ENCODE results near the gene ELF5.

ELF5 gene

DNA sequence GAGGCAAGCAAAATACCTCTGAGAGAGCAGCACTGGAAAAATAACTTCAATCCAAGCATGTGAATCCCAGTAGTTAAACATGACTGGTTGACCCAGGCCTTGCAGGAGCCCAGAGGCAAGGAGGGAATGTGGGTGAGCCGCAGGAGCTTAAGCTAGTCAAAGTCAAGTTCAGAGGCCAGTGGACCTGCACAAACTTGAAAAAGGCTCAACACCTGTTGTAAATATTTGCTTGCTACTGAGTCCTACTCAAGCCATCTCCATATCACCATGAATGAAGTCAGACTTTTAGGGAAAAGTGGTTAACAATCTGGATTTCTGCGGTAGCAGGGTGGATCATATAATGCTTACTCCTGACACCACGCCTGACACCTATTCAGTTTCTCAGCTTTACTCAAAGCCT is 79.7 kb downstream of the ELF5 start:
- H3K4me3 ChIP-seq (ENCODE audit: low read depth, low read length) = no peak overlapping the region
- POLR2A ChIA-PET = no interaction called here
- no peaks in the 10 kb centered on the region for H3K9me3 ChIP-seq (ENCODE audit: control insufficient read depth, insufficient read depth, low read depth, low read length)
- H3K4me1 ChIP-seq (ENCODE audit: control insufficient read depth, insufficient read depth, low read length) = no peaks in the 10 kb centered on the region
- CTCF ChIA-PET = interaction anchor here (0.6 kb wide), 1 partner anchor 745 kb away, joined by 3 read pairs; no protein-coding TSS in a partner anchor
- H3K36me3 ChIP-seq (ENCODE audit: control insufficient read depth in 2 of 2, insufficient read depth in 1 of 2, low read length in 2 of 2) = no peaks in the 10 kb centered on the region
- TF ChIP-seq, protein P1, sequence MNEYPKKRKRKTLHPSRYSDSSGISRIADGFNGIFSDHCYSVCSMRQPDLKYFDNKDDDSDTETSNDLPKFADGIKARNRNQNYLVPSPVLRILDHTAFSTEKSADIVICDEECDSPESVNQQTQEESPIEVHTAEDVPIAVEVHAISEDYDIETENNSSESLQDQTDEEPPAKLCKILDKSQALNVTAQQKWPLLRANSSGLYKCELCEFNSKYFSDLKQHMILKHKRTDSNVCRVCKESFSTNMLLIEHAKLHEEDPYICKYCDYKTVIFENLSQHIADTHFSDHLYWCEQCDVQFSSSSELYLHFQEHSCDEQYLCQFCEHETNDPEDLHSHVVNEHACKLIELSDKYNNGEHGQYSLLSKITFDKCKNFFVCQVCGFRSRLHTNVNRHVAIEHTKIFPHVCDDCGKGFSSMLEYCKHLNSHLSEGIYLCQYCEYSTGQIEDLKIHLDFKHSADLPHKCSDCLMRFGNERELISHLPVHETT (tag by site-specific recombination; IDR thresholded peaks at IDR 0.05) = no peak
- TF ChIP-seq ZNF311 (tag by site-specific recombination; IDR thresholded peaks at IDR 0.05; ENCODE audit: borderline replicate concordance) (no peak), ZNF654 (tag by site-specific recombination; IDR thresholded peaks at IDR 0.05; ENCODE audit: low read depth) (no peak), TCF7L2 (IDR thresholded peaks at IDR 0.05; ENCODE audit: borderline replicate concordance, low read depth, low read length) (no peak), ZNF501 (tag by site-specific recombination; IDR thresholded peaks at IDR 0.05) (no peak), SP7 (tag by site-specific recombination; IDR thresholded peaks at IDR 0.05) (no peak), ZNF596 (tag by site-specific recombination; IDR thresholded peaks at IDR 0.05) (no peak), ZNF623 (tag by site-specific recombination; IDR thresholded peaks at IDR 0.05) (no peak), ZNF239 (tag by site-specific recombination; IDR thresholded peaks at IDR 0.05) (no peak), ZNF248 (tag by site-specific recombination; IDR thresholded peaks at IDR 0.05) (no peak)
- TF ChIP-seq, protein P2, sequence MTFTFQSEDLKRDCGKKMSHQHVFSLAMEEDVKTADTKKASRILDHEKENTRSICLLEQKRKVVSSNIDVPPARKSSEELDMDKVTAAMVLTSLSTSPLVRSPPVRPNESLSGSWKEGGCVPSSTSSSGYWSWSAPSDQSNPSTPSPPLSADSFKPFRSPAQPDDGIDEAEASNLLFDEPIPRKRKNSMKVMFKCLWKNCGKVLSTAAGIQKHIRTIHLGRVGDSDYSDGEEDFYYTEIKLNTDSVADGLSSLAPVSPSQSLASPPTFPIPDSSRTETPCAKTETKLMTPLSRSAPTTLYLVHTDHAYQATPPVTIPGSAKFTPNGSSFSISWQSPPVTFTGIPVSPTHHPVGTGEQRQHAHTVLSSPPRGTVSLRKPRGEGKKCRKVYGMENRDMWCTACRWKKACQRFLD (tag by site-specific recombination; IDR thresholded peaks at IDR 0.05) = no peak
- TF ChIP-seq, protein P3, sequence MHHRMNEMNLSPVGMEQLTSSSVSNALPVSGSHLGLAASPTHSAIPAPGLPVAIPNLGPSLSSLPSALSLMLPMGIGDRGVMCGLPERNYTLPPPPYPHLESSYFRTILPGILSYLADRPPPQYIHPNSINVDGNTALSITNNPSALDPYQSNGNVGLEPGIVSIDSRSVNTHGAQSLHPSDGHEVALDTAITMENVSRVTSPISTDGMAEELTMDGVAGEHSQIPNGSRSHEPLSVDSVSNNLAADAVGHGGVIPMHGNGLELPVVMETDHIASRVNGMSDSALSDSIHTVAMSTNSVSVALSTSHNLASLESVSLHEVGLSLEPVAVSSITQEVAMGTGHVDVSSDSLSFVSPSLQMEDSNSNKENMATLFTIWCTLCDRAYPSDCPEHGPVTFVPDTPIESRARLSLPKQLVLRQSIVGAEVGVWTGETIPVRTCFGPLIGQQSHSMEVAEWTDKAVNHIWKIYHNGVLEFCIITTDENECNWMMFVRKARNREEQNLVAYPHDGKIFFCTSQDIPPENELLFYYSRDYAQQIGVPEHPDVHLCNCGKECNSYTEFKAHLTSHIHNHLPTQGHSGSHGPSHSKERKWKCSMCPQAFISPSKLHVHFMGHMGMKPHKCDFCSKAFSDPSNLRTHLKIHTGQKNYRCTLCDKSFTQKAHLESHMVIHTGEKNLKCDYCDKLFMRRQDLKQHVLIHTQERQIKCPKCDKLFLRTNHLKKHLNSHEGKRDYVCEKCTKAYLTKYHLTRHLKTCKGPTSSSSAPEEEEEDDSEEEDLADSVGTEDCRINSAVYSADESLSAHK (tag by site-specific recombination; IDR thresholded peaks at IDR 0.05) = no peak
- TF ChIP-seq, protein P4, sequence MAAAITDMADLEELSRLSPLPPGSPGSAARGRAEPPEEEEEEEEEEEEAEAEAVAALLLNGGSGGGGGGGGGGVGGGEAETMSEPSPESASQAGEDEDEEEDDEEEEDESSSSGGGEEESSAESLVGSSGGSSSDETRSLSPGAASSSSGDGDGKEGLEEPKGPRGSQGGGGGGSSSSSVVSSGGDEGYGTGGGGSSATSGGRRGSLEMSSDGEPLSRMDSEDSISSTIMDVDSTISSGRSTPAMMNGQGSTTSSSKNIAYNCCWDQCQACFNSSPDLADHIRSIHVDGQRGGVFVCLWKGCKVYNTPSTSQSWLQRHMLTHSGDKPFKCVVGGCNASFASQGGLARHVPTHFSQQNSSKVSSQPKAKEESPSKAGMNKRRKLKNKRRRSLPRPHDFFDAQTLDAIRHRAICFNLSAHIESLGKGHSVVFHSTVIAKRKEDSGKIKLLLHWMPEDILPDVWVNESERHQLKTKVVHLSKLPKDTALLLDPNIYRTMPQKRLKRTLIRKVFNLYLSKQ (tag by site-specific recombination; IDR thresholded peaks at IDR 0.05; ENCODE audit: borderline replicate concordance) = no peak
- TF ChIP-seq, protein P5, sequence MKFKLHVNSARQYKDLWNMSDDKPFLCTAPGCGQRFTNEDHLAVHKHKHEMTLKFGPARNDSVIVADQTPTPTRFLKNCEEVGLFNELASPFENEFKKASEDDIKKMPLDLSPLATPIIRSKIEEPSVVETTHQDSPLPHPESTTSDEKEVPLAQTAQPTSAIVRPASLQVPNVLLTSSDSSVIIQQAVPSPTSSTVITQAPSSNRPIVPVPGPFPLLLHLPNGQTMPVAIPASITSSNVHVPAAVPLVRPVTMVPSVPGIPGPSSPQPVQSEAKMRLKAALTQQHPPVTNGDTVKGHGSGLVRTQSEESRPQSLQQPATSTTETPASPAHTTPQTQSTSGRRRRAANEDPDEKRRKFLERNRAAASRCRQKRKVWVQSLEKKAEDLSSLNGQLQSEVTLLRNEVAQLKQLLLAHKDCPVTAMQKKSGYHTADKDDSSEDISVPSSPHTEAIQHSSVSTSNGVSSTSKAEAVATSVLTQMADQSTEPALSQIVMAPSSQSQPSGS (tag by site-specific recombination; IDR thresholded peaks at IDR 0.05; ENCODE audit: low read depth) = no peak
- H3K27ac ChIP-seq (ENCODE audit: extremely low read depth, low read depth, low read length) = no peak overlapping the region

DNA sequence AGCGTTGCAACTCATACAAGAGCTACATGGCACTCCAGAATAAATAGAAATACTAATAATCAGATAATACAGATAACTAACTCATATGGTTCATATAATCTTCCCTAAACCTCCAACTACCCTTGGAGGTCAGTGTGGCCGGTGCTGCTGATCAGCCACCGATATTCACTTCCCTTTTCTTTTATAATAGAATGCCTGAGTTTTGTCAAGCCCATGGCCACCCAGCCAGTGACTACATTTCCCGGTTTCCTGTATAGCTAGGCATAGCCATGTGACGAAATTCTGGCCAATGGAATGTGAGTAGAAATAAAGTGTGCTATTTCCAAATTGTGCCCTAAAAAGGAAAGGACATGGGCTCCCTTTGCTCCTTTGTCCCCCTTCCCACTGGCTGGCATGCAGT is 80.8 kb downstream of the ELF5 start:
- Histone ChIP-seq H3K27ac (ENCODE audit: extremely low read depth, low read depth, low read length) (no peak overlapping the region), H3K4me3 (ENCODE audit: low read depth, low read length) (no peak overlapping the region), H3K9me3 (ENCODE audit: control insufficient read depth, insufficient read depth, low read depth, low read length) (no peaks in the 10 kb centered on the region), H3K36me3 (ENCODE audit: control insufficient read depth in 2 of 2, insufficient read depth in 1 of 2, low read length in 2 of 2) (no peaks in the 10 kb centered on the region), H3K4me1 (ENCODE audit: control insufficient read depth, insufficient read depth, low read length) (no peaks in the 10 kb centered on the region)
- ChIA-PET CTCF (no interaction called here), POLR2A (no interaction called here)
- TF ChIP-seq ZNF366 (tag by site-specific recombination; conservative IDR thresholded peaks at IDR 0.05) = no peak
- no peak for TF ChIP-seq ZNF214 (tag by site-specific recombination; IDR thresholded peaks at IDR 0.05; ENCODE audit: borderline replicate concordance)
- TF ChIP-seq, protein P6, sequence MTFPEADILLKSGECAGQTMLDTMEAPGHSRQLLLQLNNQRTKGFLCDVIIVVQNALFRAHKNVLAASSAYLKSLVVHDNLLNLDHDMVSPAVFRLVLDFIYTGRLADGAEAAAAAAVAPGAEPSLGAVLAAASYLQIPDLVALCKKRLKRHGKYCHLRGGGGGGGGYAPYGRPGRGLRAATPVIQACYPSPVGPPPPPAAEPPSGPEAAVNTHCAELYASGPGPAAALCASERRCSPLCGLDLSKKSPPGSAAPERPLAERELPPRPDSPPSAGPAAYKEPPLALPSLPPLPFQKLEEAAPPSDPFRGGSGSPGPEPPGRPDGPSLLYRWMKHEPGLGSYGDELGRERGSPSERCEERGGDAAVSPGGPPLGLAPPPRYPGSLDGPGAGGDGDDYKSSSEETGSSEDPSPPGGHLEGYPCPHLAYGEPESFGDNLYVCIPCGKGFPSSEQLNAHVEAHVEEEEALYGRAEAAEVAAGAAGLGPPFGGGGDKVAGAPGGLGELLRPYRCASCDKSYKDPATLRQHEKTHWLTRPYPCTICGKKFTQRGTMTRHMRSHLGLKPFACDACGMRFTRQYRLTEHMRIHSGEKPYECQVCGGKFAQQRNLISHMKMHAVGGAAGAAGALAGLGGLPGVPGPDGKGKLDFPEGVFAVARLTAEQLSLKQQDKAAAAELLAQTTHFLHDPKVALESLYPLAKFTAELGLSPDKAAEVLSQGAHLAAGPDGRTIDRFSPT (tag by site-specific recombination; IDR thresholded peaks at IDR 0.05) = no peak
- no peak for TF ChIP-seq ZNF626 (tag by site-specific recombination; IDR thresholded peaks at IDR 0.05)
- TF ChIP-seq HOXD13 (CRISPR knock-in tag; IDR thresholded peaks at IDR 0.05; ENCODE audit: borderline replicate concordance) = no peak
- TF ChIP-seq, protein P7, sequence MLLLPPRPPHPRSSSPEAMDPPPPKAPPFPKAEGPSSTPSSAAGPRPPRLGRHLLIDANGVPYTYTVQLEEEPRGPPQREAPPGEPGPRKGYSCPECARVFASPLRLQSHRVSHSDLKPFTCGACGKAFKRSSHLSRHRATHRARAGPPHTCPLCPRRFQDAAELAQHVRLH (tag by site-specific recombination; IDR thresholded peaks at IDR 0.05) = no peak
- TF ChIP-seq, protein P8, sequence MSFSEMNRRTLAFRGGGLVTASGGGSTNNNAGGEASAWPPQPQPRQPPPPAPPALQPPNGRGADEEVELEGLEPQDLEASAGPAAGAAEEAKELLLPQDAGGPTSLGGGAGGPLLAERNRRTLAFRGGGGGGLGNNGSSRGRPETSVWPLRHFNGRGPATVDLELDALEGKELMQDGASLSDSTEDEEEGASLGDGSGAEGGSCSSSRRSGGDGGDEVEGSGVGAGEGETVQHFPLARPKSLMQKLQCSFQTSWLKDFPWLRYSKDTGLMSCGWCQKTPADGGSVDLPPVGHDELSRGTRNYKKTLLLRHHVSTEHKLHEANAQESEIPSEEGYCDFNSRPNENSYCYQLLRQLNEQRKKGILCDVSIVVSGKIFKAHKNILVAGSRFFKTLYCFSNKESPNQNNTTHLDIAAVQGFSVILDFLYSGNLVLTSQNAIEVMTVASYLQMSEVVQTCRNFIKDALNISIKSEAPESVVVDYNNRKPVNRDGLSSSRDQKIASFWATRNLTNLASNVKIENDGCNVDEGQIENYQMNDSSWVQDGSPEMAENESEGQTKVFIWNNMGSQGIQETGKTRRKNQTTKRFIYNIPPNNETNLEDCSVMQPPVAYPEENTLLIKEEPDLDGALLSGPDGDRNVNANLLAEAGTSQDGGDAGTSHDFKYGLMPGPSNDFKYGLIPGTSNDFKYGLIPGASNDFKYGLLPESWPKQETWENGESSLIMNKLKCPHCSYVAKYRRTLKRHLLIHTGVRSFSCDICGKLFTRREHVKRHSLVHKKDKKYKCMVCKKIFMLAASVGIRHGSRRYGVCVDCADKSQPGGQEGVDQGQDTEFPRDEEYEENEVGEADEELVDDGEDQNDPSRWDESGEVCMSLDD (tag by site-specific recombination; IDR thresholded peaks at IDR 0.05) = no peak
